Measurements from ENCODE around the gene SPEM1. TPM values are rescaled to one million over a fixed set of nuclear protein-coding genes. Genes with fewer than 3 reads are reported as not detected.
"Not testable (repeated sequence)": the region's sequence is repeated elsewhere in the genome, so short reads cannot be mapped to it uniquely, and the experiment has no call there.

Gene SPEM1
- total RNA-seq, 2 experiments from 2014 or later: not detected

DNA sequence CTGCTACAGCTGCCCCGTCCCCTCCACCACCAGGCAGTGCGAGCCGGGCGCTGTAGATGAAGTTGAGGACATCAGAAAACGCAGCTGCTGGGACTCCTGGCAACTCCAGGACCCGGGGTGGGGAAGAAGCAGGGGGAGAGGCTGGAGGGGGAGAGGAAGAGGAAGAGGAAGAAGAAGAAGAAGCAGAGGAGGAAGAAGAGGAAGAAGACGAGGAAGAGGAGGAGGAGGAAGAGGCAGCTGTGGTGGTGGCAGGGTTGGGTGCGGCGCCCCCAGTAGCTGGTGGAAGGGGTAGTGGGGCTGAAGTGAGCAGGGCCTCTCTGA lies 46.2 kb downstream of the SPEM1 start:
- no peaks in the 10 kb centered on the region for H3K27me3 Mint-ChIP-seq (ENCODE audit: low read depth)
- ChIA-PET CTCF (interaction anchor here (1.0 to 1.2 kb wide), 2 partner anchors 49 to 94 kb away, joined by 4 read pairs; no protein-coding TSS in a partner anchor), POLR2A (interaction anchor here (1.0 to 2.1 kb wide), 4 partner anchors 9 to 18 kb away, joined by 4 to 10 read pairs (median 8); partner anchors contain the start of genes POLR2A and ZBTB4)
- no peaks in the 10 kb centered on the region for H3K9me3 Mint-ChIP-seq (ENCODE audit: insufficient read depth)
- DNase-seq: no peak
- H3K27ac Mint-ChIP-seq: no peak overlapping the region
- no peak for ATAC-seq
- H3K4me3 Mint-ChIP-seq: no peak overlapping the region
- peaks cover 21% of the 10 kb centered on the region for H3K36me3 Mint-ChIP-seq (ENCODE audit: low read depth)
- peaks cover 22% of the 10 kb centered on the region for H3K4me1 Mint-ChIP-seq (ENCODE audit: low read depth)

DNA sequence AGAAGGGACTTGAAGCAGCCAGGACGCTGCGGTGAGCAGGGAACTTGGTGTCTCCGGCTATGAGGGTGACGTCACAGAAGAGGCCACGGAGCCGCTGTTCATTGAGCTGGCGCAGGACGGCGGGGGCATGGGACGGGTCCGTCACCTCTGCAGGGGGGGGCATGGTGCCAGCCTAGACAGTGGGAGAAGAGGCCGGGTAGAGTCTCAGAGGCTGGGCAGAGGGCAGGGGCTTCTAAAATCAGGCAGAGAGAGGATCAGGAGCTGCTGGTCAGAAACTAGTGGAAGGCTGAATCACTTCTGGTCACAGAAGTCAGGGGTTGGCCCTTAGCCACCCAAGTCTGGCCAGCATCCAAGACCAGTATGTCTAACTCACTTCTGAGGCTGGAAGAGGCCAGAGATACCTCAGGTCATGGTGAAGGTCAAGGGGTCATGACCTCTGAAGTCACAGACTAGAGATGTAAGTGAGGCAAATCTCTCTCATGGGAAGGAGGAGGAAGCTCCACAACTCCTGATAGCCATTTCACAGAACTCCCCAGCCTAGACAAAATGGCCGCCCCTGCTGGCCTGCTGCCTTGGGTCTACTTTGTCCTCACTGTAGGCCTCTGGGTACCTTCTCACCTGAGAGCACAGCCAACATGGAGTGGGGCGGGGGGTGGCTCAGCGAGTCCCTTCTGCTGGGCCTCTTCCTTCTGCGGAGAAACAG lies 46.7 kb downstream of the SPEM1 start:
- Mint-ChIP-seq H3K9me3 (ENCODE audit: insufficient read depth) (no peaks in the 10 kb centered on the region), H3K4me1 (ENCODE audit: low read depth) (peaks cover 27% of the 10 kb centered on the region), H3K27me3 (ENCODE audit: low read depth) (no peaks in the 10 kb centered on the region), H3K27ac (peak overlapping the region; percentile 43), H3K36me3 (ENCODE audit: low read depth) (peaks cover 18% of the 10 kb centered on the region), H3K4me3 (no peak overlapping the region)
- ChIA-PET CTCF (interaction anchor here (1.0 to 1.7 kb wide), 3 partner anchors 30 to 94 kb away, joined by 4 read pairs; no protein-coding TSS in a partner anchor), POLR2A (interaction anchor here (1.0 to 2.1 kb wide), 4 partner anchors 10 to 18 kb away, joined by 4 to 10 read pairs (median 8); partner anchors contain the start of genes POLR2A and ZBTB4)
- DNase-seq: no peak
- no peak for ATAC-seq

DNA sequence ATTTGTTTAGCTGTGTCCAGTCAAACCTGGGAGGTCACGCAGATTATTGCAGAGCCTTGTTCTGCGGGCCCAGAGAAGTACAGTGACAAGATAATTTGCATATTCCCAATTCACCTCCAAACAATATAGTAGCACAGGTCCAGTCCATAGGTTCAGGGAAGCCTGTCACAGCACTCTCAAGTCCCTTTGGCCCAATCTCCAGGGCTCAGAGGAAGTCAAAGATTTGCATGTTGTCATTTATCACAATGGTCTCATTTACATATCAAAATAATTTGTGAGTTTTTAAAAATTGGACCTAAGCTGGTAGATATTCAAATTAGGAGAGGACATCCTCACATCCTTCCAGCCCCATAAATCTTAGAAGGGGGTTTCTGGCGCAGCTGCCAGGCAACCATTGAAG lies 47.4 kb downstream of the SPEM1 start:
- H3K27ac Mint-ChIP-seq: peak overlapping the region; percentile 64
- peaks cover 18% of the 10 kb centered on the region for H3K36me3 Mint-ChIP-seq (ENCODE audit: low read depth)
- H3K9me3 Mint-ChIP-seq (ENCODE audit: insufficient read depth): no peaks in the 10 kb centered on the region
- ATAC-seq (no peak), DNase-seq (no peak)
- no peaks in the 10 kb centered on the region for H3K27me3 Mint-ChIP-seq (ENCODE audit: low read depth)
- peaks cover 31% of the 10 kb centered on the region for H3K4me1 Mint-ChIP-seq (ENCODE audit: low read depth)
- ChIA-PET CTCF (interaction anchor here (1.0 to 1.7 kb wide), 3 partner anchors 31 to 93 kb away, joined by 3 to 4 read pairs (median 4); no protein-coding TSS in a partner anchor), POLR2A (interaction anchor here (1.0 to 2.1 kb wide), 4 partner anchors 9 to 17 kb away, joined by 3 to 10 read pairs (median 8); partner anchors contain the start of gene POLR2A)
- no peak overlapping the region for H3K4me3 Mint-ChIP-seq

DNA sequence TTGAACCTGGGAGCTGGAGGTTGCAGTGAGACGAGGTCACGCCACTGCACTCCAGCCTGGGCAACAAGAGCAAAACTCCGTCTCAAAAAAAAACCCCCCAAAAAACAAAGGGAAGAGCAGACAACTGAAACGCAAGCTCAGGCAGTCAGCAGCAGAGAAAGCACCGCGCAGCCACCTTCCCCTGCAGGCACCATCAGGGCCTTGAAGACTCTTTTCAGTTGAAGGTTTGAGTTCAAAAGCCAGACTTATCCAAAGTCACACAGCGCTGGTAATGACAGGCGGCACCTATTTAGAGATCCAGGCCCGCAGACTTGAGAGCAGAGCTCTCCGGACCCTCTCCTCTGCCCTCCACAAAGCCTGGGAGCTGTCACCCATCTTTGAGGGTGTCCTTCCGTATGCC lies 48.2 kb downstream of the SPEM1 start:
- ChIA-PET POLR2A (interaction anchor here (1.0 to 2.1 kb wide), 4 partner anchors 8 to 16 kb away, joined by 3 to 10 read pairs (median 5); partner anchors contain the start of genes POLR2A and ZBTB4), CTCF (interaction anchor here (1.0 to 1.7 kb wide), 2 partner anchors 32 to 93 kb away, joined by 3 to 4 read pairs; no protein-coding TSS in a partner anchor)
- Mint-ChIP-seq H3K27me3 (ENCODE audit: low read depth) (no peaks in the 10 kb centered on the region), H3K4me3 (no peak overlapping the region), H3K9me3 (ENCODE audit: insufficient read depth) (no peaks in the 10 kb centered on the region), H3K27ac (no peak overlapping the region), H3K4me1 (ENCODE audit: low read depth) (peaks cover 34% of the 10 kb centered on the region), H3K36me3 (ENCODE audit: low read depth) (peaks cover 16% of the 10 kb centered on the region)
- no peak for ATAC-seq
- DNase-seq: no peak

DNA sequence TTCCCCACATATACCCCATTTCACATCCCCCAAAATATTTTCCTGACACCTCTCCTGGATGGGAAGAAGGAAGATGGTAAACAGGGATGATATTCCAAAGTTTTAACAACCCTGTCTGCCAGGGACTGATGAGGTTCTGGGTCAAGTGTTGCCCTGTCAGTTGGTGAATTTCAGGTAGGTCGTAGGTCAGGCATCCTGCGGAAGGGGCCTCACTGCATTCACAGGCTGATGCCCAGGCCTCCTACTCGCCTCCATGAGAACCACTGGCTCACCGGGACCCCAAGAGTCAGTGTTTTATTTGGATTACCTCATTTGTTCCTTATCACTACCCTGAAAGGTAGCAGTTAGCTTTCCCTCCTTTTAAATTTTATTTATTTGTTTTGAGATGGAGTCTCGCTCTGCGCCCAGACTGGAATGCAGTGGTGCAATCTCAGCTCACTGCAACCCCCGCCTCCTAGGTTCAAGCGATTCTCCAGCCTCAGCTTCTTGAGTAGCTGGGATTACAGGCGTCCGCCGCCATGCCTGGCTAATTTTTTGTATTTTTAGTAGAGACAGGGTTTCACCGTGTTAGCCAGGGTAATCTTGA lies 48.8 kb downstream of the SPEM1 start:
- no peak for DNase-seq
- H3K27me3 Mint-ChIP-seq (ENCODE audit: low read depth): no peaks in the 10 kb centered on the region
- ChIA-PET POLR2A (interaction anchor here (1.2 kb wide), 1 partner anchor 10 kb away, joined by 4 read pairs; the partner anchor contains the start of gene ZBTB4), CTCF (no interaction called here)
- H3K9me3 Mint-ChIP-seq (ENCODE audit: insufficient read depth): no peaks in the 10 kb centered on the region
- ATAC-seq: no peak
- H3K36me3 Mint-ChIP-seq (ENCODE audit: low read depth): peaks cover 18% of the 10 kb centered on the region
- peaks cover 39% of the 10 kb centered on the region for H3K4me1 Mint-ChIP-seq (ENCODE audit: low read depth)
- no peak overlapping the region for H3K27ac Mint-ChIP-seq
- no peak overlapping the region for H3K4me3 Mint-ChIP-seq

DNA sequence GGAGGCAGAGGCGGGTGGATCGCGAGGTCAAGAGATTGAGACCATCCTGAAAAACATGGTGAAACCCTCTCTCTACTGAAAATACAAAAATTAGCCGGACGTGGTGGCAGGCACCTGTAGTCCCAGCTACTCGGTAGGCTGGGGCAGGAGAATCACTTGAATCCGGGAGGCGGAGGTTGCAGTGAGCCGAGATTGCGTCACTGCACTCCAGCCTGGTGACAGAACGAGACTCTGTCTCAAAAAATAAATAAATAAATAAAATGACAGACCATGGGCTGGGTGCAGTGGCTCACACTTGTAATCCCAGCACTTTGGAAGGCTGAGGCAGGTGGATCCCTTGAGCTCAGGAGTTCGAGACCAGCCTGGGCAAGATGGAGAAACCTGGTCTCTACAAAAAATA lies 49.7 kb downstream of the SPEM1 start:
- peaks cover 44% of the 10 kb centered on the region for H3K4me1 Mint-ChIP-seq (ENCODE audit: low read depth)
- peaks cover 19% of the 10 kb centered on the region for H3K36me3 Mint-ChIP-seq (ENCODE audit: low read depth)
- H3K27ac Mint-ChIP-seq; ATAC-seq; DNase-seq; H3K9me3 Mint-ChIP-seq (ENCODE audit: insufficient read depth); H3K4me3 Mint-ChIP-seq; CTCF ChIA-PET; H3K27me3 Mint-ChIP-seq (ENCODE audit: low read depth); POLR2A ChIA-PET: not testable (repeated sequence)

DNA sequence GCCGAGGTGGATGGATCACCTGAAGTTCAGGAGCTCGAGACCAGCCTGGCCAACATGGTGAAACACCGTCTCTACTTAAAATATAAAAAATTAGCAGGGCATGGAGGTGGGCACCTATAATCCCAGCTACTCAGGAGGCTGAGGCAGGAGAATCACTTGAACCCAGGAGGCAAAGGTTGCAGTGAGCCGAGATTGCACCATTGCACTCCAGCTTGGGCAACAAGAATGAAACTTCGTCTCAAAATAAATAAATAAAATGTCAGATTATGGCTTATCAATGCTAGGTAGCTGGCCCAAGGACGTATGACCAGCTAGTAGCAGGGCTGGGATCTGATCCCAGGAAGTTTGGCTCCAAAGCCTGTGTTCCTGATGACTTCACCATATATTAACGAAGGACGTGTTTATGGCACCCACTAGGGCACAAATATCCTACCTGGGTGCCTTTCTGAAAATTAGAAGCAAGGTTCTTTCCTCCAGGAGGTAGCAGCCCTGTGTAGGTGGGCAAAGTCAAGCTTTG lies 50.4 kb downstream of the SPEM1 start:
- not testable (repeated sequence) for H3K27ac Mint-ChIP-seq; DNase-seq; H3K27me3 Mint-ChIP-seq (ENCODE audit: low read depth); H3K4me3 Mint-ChIP-seq; ATAC-seq; H3K9me3 Mint-ChIP-seq (ENCODE audit: insufficient read depth)
- Mint-ChIP-seq H3K4me1 (ENCODE audit: low read depth) (peaks cover 45% of the 10 kb centered on the region), H3K36me3 (ENCODE audit: low read depth) (peaks cover 17% of the 10 kb centered on the region)
- POLR2A ChIA-PET: interaction anchor here (1.7 to 1.8 kb wide), 2 partner anchors 9 to 13 kb away, joined by 6 to 9 read pairs; partner anchors contain the start of genes POLR2A and ZBTB4
- CTCF ChIA-PET: interaction anchor here (1.7 kb wide), 1 partner anchor 10 kb away, joined by 7 read pairs; the partner anchor contains the start of genes SLC35G6 and ZBTB4

Other genes with a start within 250 kb of the SPEM1 start
- gene ASGR1, start 241.0 kb upstream of the SPEM1 start, total RNA-seq: 1 to 10 TPM in 1 of 2 experiments, under 1 TPM in 1; 0.63 to 1.3 TPM
- 10 to 100 TPM; 10.1 to 11.7 TPM for gene DLG4, start 200.5 kb upstream of the SPEM1 start, total RNA-seq
- gene ACADVL, start 200.4 kb upstream of the SPEM1 start, total RNA-seq: 100 to 1,000 TPM; 348 to 371 TPM
- 10 to 100 TPM; 52.4 to 56.6 TPM for gene DVL2, start 185.8 kb upstream of the SPEM1 start, total RNA-seq
- 10 to 100 TPM; 53.6 to 57.9 TPM for gene PHF23, start 180.9 kb upstream of the SPEM1 start, total RNA-seq
- 100 to 1,000 TPM; 203 to 227 TPM for gene GABARAP, start 177.9 kb upstream of the SPEM1 start, total RNA-seq
- gene CTDNEP1, start 168.6 kb upstream of the SPEM1 start, total RNA-seq: 100 to 1,000 TPM; 171 to 186 TPM
- 10 to 100 TPM; 63.5 to 66.1 TPM for gene ELP5, start 168.1 kb upstream of the SPEM1 start, total RNA-seq
- 1 to 10 TPM; 1.1 to 1.3 TPM for gene CLDN7, start 157.8 kb upstream of the SPEM1 start, total RNA-seq
- not detected for gene SLC2A4, start 138.6 kb upstream of the SPEM1 start, total RNA-seq
- gene YBX2, start 125.7 kb upstream of the SPEM1 start, total RNA-seq: under 1 TPM; 0.37 to 0.66 TPM
- 100 to 1,000 TPM; 685 to 690 TPM for gene EIF5A, start 112.7 kb upstream of the SPEM1 start, total RNA-seq
- 10 to 100 TPM; 86.3 to 88.0 TPM for gene GPS2, start 105.0 kb upstream of the SPEM1 start, total RNA-seq
- 10 to 100 TPM; 45.6 to 47.0 TPM for gene NEURL4, start 91.0 kb upstream of the SPEM1 start, total RNA-seq
- gene ACAP1, start 83.8 kb upstream of the SPEM1 start, total RNA-seq: 100 to 1,000 TPM; 573 to 605 TPM
- 10 to 100 TPM; 11.4 to 11.8 TPM for gene KCTD11, start 68.2 kb upstream of the SPEM1 start, total RNA-seq
- not detected for gene TMEM95, start 65.2 kb upstream of the SPEM1 start, total RNA-seq
- 1 to 10 TPM; 2.1 to 2.6 TPM for gene TNK1, start 39.2 kb upstream of the SPEM1 start, total RNA-seq
- 10 to 100 TPM; 87.9 to 92.6 TPM for gene PLSCR3, start 25.8 kb upstream of the SPEM1 start, total RNA-seq
- 10 to 100 TPM; 61.8 to 62.3 TPM for gene TMEM256, start 16.2 kb upstream of the SPEM1 start, total RNA-seq
- 1 to 10 TPM; 4.7 to 5.2 TPM for gene NLGN2, start 12.5 kb upstream of the SPEM1 start, total RNA-seq
- gene SPEM2, start 5.3 kb downstream of the SPEM1 start, total RNA-seq: not detected
- gene SPEM3, start 8.5 kb downstream of the SPEM1 start, total RNA-seq: not detected
- 10 to 100 TPM; 16.5 to 18.1 TPM for gene TMEM102, start 15.1 kb downstream of the SPEM1 start, total RNA-seq
- 10 to 100 TPM; 16.6 to 18.8 TPM for gene FGF11, start 19.2 kb downstream of the SPEM1 start, total RNA-seq
- gene CHRNB1, start 24.7 kb downstream of the SPEM1 start, total RNA-seq: 10 to 100 TPM; 14.1 to 15.7 TPM
- 10 to 100 TPM; 29.8 to 30.0 TPM for gene ZBTB4, start 59.3 kb downstream of the SPEM1 start, total RNA-seq
- not detected for gene SLC35G6, start 61.1 kb downstream of the SPEM1 start, total RNA-seq
- 100 to 1,000 TPM; 183 to 185 TPM for gene POLR2A, start 64.0 kb downstream of the SPEM1 start, total RNA-seq
- gene TNFSF12, start 128.7 kb downstream of the SPEM1 start, total RNA-seq: 100 to 1,000 TPM in 1 of 2 experiments, 10 to 100 TPM in 1; 93.7 to 100 TPM
- 1 to 10 TPM; 8.0 to 9.0 TPM for gene TNFSF13, start 138.4 kb downstream of the SPEM1 start, total RNA-seq
- gene SENP3, start 141.6 kb downstream of the SPEM1 start, total RNA-seq: 10 to 100 TPM; 54.4 to 62.0 TPM
- gene CD68, start 159.3 kb downstream of the SPEM1 start, total RNA-seq: 10 to 100 TPM in 1 of 2 experiments, 1 to 10 TPM in 1; 9.4 to 10.7 TPM
- gene MPDU1, start 163.5 kb downstream of the SPEM1 start, total RNA-seq: 10 to 100 TPM; 69.0 to 70.4 TPM
- gene SOX15, start 169.8 kb downstream of the SPEM1 start, total RNA-seq: under 1 TPM; 0.29 to 0.34 TPM
- 10 to 100 TPM; 27.6 to 31.8 TPM for gene FXR2, start 194.6 kb downstream of the SPEM1 start, total RNA-seq
- gene SAT2, start 207.5 kb downstream of the SPEM1 start, total RNA-seq: 10 to 100 TPM; 18.2 to 21.4 TPM
- gene SHBG, start 209.8 kb downstream of the SPEM1 start, total RNA-seq: not detected
- not detected for gene ATP1B2, start 230.6 kb downstream of the SPEM1 start, total RNA-seq